DOHH2 (cell line): ENCODE results near the gene RASL11A.

ENCODE experiments used
- CTCF ChIP-seq: fragments of 200-600 bp; sonication (generic); IDR thresholded peaks from one replicate; pipeline ENCODE4 v1.5.1; 2014; ENCODE audit warnings: antibody characterized with exemption, mild to moderate bottlenecking, low read depth, low read length; ENCODE audit not compliant: poor library complexity, severe bottlenecking
- EZH2phosphoT487 ChIP-seq: fragments of 200-600 bp; sonication (generic); IDR thresholded peaks from 2 replicates; pipeline ENCODE4 v1.6.1; 2017; ENCODE audit warnings: borderline replicate concordance, mild to moderate bottlenecking, antibody characterized with exemption, low read length, moderate library complexity, mixed read lengths

GRCh38 chr13:27229642-27230041 lies 41.0 kb upstream of the RASL11A start:
- TF ChIP-seq CTCF (no peak), EZH2phosphoT487 (no peak)
